IMR-90 (cell line): ENCODE measurements around the gene WASF3. TPM values are rescaled to one million over a fixed set of nuclear protein-coding genes. Genes with fewer than 3 reads are reported as not detected.

Experiments
- ATAC-seq: fragments of 200-7000 bp; cut with Tn5 transposase; 2 replicates; pipeline ENCODE4 v1.9.1; 2020; ENCODE audit warnings: low read depth, mild to moderate bottlenecking, moderate library complexity
- BruUV-seq: library from RNA; stranded (reverse); fragments of 400-500 nt; replicated peaks from 2 replicates; lab custom pipeline; 2021; lab: Mats Ljungman, UMichigan
- CTCF ChIA-PET: fragments of 300-600 bp; formaldehyde crosslinking; extraction: SDS; loops from one replicate; lab custom pipeline; 2021; ENCODE audit warnings: antibody characterized with exemption; lab: Yijun Ruan, JAX
- POLR2A ChIA-PET: fragments of 300-600 bp; sonication (Branson Sonifier 250); formaldehyde crosslinking; loops from one replicate; lab custom pipeline; 2022; ENCODE audit warnings: antibody characterized with exemption; ENCODE audit not compliant: unreplicated experiment; lab: Charles Lee
- DNase-seq: peaks from one replicate; pipeline ENCODE4 v3.0.0; 2013
- H2AFZ ChIP-seq: replicated peaks from 2 replicates; pipeline ENCODE3; 2013; ENCODE audit warnings: low read length, mild to moderate bottlenecking; ENCODE audit not compliant: poor library complexity
- H2AK5ac ChIP-seq: 2 replicates; pipeline ENCODE4 v1.6.1; 2013; ENCODE audit warnings: low read depth, low read length, inconsistent platforms
- H2AK9ac ChIP-seq: replicated peaks from 2 replicates; pipeline ENCODE3; 2013; ENCODE audit warnings: mild to moderate bottlenecking, low read depth, low read length, moderate library complexity; ENCODE audit not compliant: poor library complexity
- H2BK120ac ChIP-seq: 2 replicates; pipeline ENCODE4 v1.6.1; 2013; ENCODE audit warnings: low read depth, low read length, inconsistent platforms
- H2BK15ac ChIP-seq: 3 replicates; pipeline ENCODE4 v1.6.1; 2013; ENCODE audit warnings: low read depth, low read length, inconsistent platforms
- H2BK20ac ChIP-seq: 2 replicates; pipeline ENCODE4 v1.6.1; 2013; ENCODE audit warnings: low read depth, mild to moderate bottlenecking, inconsistent platforms, low read length, moderate library complexity
- H2BK5ac ChIP-seq: 2 replicates; pipeline ENCODE4 v1.6.1; 2013; ENCODE audit warnings: mild to moderate bottlenecking, low read depth, low read length, inconsistent platforms; ENCODE audit not compliant: poor library complexity, severe bottlenecking
- H3K14ac ChIP-seq: replicated peaks from 2 replicates; pipeline ENCODE4 v1.6.1; 2013; ENCODE audit warnings: low read depth, low read length, inconsistent platforms
- H3K18ac ChIP-seq: 2 replicates; pipeline ENCODE4 v1.6.1; 2013; ENCODE audit warnings: low read depth, low read length, control low read depth
- H3K23ac ChIP-seq: 2 replicates; pipeline ENCODE4 v1.6.1; 2013; ENCODE audit warnings: low read depth, low read length, inconsistent platforms
- H3K27ac ChIP-seq: 2 replicates; pipeline ENCODE4 v1.5.1; 2013; ENCODE audit warnings: mild to moderate bottlenecking, control low read depth, low read length; ENCODE audit not compliant: insufficient read depth
- H3K27me3 ChIP-seq: 2 replicates; pipeline ENCODE4 v1.6.1; 2013; ENCODE audit warnings: low read length; ENCODE audit not compliant: control insufficient read depth, insufficient read depth
- H3K36me3 ChIP-seq: 2 replicates; pipeline ENCODE4 v1.6.1; 2013; ENCODE audit warnings: low read length, mixed read lengths; ENCODE audit not compliant: control insufficient read depth, insufficient read depth
- H3K4ac ChIP-seq: 2 replicates; pipeline ENCODE4 v1.6.1; 2013; ENCODE audit warnings: low read depth, low read length, inconsistent platforms
- H3K4me1 ChIP-seq: 2 replicates; pipeline ENCODE4 v1.6.1; 2013; ENCODE audit warnings: low read length, mixed read lengths; ENCODE audit not compliant: control insufficient read depth, insufficient read depth
- H3K4me2 ChIP-seq: 2 replicates; pipeline ENCODE4 v1.6.1; 2013; ENCODE audit warnings: low read depth, mild to moderate bottlenecking, control low read depth, low read length, moderate library complexity
- H3K4me3 ChIP-seq: 2 replicates; pipeline ENCODE4 v1.5.1; 2013; ENCODE audit warnings: low read depth, mild to moderate bottlenecking, control low read depth, low read length, moderate library complexity; ENCODE audit not compliant: insufficient read depth
- H3K56ac ChIP-seq: 2 replicates; pipeline ENCODE4 v1.6.1; 2013; ENCODE audit warnings: low read length, inconsistent platforms; ENCODE audit not compliant: insufficient read depth; ENCODE audit errors: extremely low read depth
- H3K79me1 ChIP-seq, 2 experiments: 2 replicates each; pipeline ENCODE4 v1.6.1; 2013; ENCODE audit warnings: low read length in 2 of 2, inconsistent platforms in 1 of 2, low read depth in 1 of 2
- H3K9ac ChIP-seq: 2 replicates; pipeline ENCODE4 v1.6.1; 2013; ENCODE audit warnings: low read depth, low read length, control low read depth
- H3K9me1 ChIP-seq: 2 replicates; pipeline ENCODE4 v1.6.1; 2013; ENCODE audit warnings: low read length, inconsistent platforms; ENCODE audit not compliant: insufficient read depth
- H3K9me3 ChIP-seq: 2 replicates; pipeline ENCODE4 v1.6.1; 2013; ENCODE audit warnings: low read length; ENCODE audit not compliant: control insufficient read depth, insufficient read depth
- H4K20me1 ChIP-seq: 2 replicates; pipeline ENCODE4 v1.6.1; 2013; ENCODE audit warnings: low read length, inconsistent platforms; ENCODE audit not compliant: insufficient read depth
- H4K5ac ChIP-seq: 2 replicates; pipeline ENCODE4 v1.6.1; 2013; ENCODE audit warnings: mild to moderate bottlenecking, low read depth, low read length, control low read depth
- H4K8ac ChIP-seq, 2 experiments: 2 replicates each; pipeline ENCODE4 v1.6.1; 2013; ENCODE audit warnings: low read depth in 2 of 2, low read length in 2 of 2, control low read depth in 1 of 2, inconsistent platforms in 1 of 2
- H4K91ac ChIP-seq: 2 replicates; pipeline ENCODE4 v1.6.1; 2013; ENCODE audit warnings: low read depth, low read length, inconsistent platforms; ENCODE audit not compliant: insufficient read depth
- BHLHE40 ChIP-seq: fragments of 150-350 bp; IDR thresholded peaks from 2 replicates; pipeline ENCODE4 v1.6.1; 2016; ENCODE audit warnings: mild to moderate bottlenecking, low read depth, low read length
- CEBPB ChIP-seq: IDR thresholded peaks from 2 replicates; pipeline ENCODE4 v1.6.1; 2012; ENCODE audit warnings: low read depth, low read length, improper control_type of control experiment
- CHD1 ChIP-seq: IDR thresholded peaks from 2 replicates; pipeline ENCODE4 v1.6.1; 2012; ENCODE audit warnings: low read depth, low read length, improper control_type of control experiment
- CTCF ChIP-seq: conservative IDR thresholded peaks from 2 replicates; pipeline ENCODE4 v1.5.1; 2012; ENCODE audit warnings: mild to moderate bottlenecking, low read depth, low read length, improper control_type of control experiment
- ELK1 ChIP-seq: fragments of 150-350 bp; IDR thresholded peaks from 2 replicates; pipeline ENCODE4 v1.6.1; 2016; ENCODE audit warnings: low read depth, mild to moderate bottlenecking, low read length, moderate library complexity, borderline replicate concordance
- FOS ChIP-seq: fragments of 150-350 bp; IDR thresholded peaks from 2 replicates; pipeline ENCODE4 v1.6.1; 2016; ENCODE audit warnings: low read depth, low read length
- MAFK ChIP-seq: IDR thresholded peaks from 2 replicates; pipeline ENCODE4 v1.6.1; 2012; ENCODE audit warnings: low read depth, low read length, improper control_type of control experiment
- MAZ ChIP-seq: IDR thresholded peaks from 2 replicates; pipeline ENCODE4 v1.6.1; 2012; ENCODE audit warnings: low read depth, mild to moderate bottlenecking, low read length, improper control_type of control experiment, moderate library complexity, borderline replicate concordance
- MXI1 ChIP-seq: IDR thresholded peaks from 2 replicates; pipeline ENCODE4 v1.6.1; 2012; ENCODE audit warnings: low read depth, mild to moderate bottlenecking, low read length, moderate library complexity, borderline replicate concordance
- NFE2L2 ChIP-seq: fragments of 150-350 bp; IDR thresholded peaks from 2 replicates; pipeline ENCODE4 v1.6.1; 2016; ENCODE audit warnings: low read depth, mild to moderate bottlenecking, low read length
- POLR2A ChIP-seq: IDR thresholded peaks from 2 replicates; pipeline ENCODE4 v1.6.1; 2012; ENCODE audit warnings: mild to moderate bottlenecking, low read depth, low read length
- RAD21 ChIP-seq: IDR thresholded peaks from 2 replicates; pipeline ENCODE4 v1.6.1; 2012; ENCODE audit warnings: low read length, improper control_type of control experiment
- RCOR1 ChIP-seq: IDR thresholded peaks from 2 replicates; pipeline ENCODE4 v1.6.1; 2012; ENCODE audit warnings: mild to moderate bottlenecking, low read length, improper control_type of control experiment; ENCODE audit not compliant: insufficient replicate concordance
- RFX5 ChIP-seq: IDR thresholded peaks from 2 replicates; pipeline ENCODE4 v1.8.0; 2012; ENCODE audit warnings: low read depth, mild to moderate bottlenecking, low read length, moderate library complexity
- SMC3 ChIP-seq: fragments of 150-350 bp; IDR thresholded peaks from 2 replicates; pipeline ENCODE4 v1.6.1; 2016; ENCODE audit warnings: low read depth, mild to moderate bottlenecking, antibody characterized with exemption, low read length, moderate library complexity
- USF2 ChIP-seq: fragments of 150-350 bp; IDR thresholded peaks from 2 replicates; pipeline ENCODE4 v1.6.1; 2017; ENCODE audit warnings: mild to moderate bottlenecking, antibody characterized with exemption, low read length, low read depth
- WGBS, 2 experiments: methylation state at CpG; one replicate each; pipeline versions ENCODE4 v1.1.5 to v1.1.7; 2013; ENCODE audit warnings: missing lambda C conversion rate in 2 of 2; ENCODE audit not compliant: insufficient read length in 1 of 2; ENCODE audit errors: extremely low coverage in 2 of 2; 5-methylcytosine and 5-hydroxymethylcytosine counted together
- dilution Hi-C: fragments of 300-500 bp; cut with HindIII; formaldehyde crosslinking; loops from one replicate; pipeline ENCODE4 v1.14.3; 2018; ENCODE audit warnings: low sequenced_read_pairs; ENCODE audit not compliant: unreplicated experiment
- in situ Hi-C: fragments of 300-500 bp; cut with MboI; formaldehyde crosslinking; loops from 3 replicates; pipeline ENCODE4 v1.14.3; 2019; ENCODE audit warnings: low sequenced_read_pairs, inconsistent platforms, mixed read lengths
- intact Hi-C: fragments of 100-400 bp; cut with micrococcal nuclease; formaldehyde crosslinking; loops from 2 replicates; pipeline ENCODE4 v1.10.0; 2022
- polyA plus RNA-seq, 3 experiments: library from polyadenylated mRNA; depleted of rRNA; stranded (reverse); fragments of >200 nt; gene quantifications; 2 replicates each; pipeline ENCODE4 v1.2.3, GENCODE V29; 2012; ENCODE audit warnings: low replicate concordance in 1 of 3
- total RNA-seq: library from RNA; depleted of rRNA; stranded (reverse); fragments of >200 nt; gene quantifications from 2 replicates; pipeline ENCODE4 v1.2.3, GENCODE V29; 2012

Gene WASF3
- total and polyA plus RNA-seq, 2 of the 4 experiments (the other 2 are of a cell fraction) = 4.3 to 11.4 TPM

GRCh38 chr13:26713341-26713740 is 155.9 kb downstream of the WASF3 start:
- WGBS, 2 experiments = 100% methylated on average over 1 of the region's 1 CpG; no CpG with 5 or more reads in 1 of the 2 experiments
- Histone ChIP-seq H3K9me3 (no peaks in the 10 kb centered on the region), H2AK5ac (no peak overlapping the region), H3K36me3 (no peaks in the 10 kb centered on the region), H4K8ac (no peak overlapping the region), H3K79me1 (no peaks in the 10 kb centered on the region), H3K4ac (no peak overlapping the region), H3K4me3 (no peak overlapping the region), H2AFZ (no peak overlapping the region), H2BK20ac (no peak overlapping the region), H2AK9ac (no peak overlapping the region), H4K91ac (no peak overlapping the region), H2BK5ac (no peak overlapping the region), H4K5ac (no peak overlapping the region), H3K4me1 (no peaks in the 10 kb centered on the region), H3K23ac (no peak overlapping the region), H3K18ac (no peak overlapping the region), H2BK15ac (no peak overlapping the region), H3K14ac (no peak overlapping the region), H3K27me3 (peaks cover 13% of the 10 kb centered on the region), H4K20me1 (no peaks in the 10 kb centered on the region), H3K56ac (no peak overlapping the region), H2BK120ac (no peak overlapping the region), H3K9ac (no peak overlapping the region), H3K27ac (no peak overlapping the region), H3K9me1 (no peaks in the 10 kb centered on the region), H3K4me2 (no peak overlapping the region)
- ATAC-seq (no peak), DNase-seq (no peak)
- no peak for TF ChIP-seq CTCF
- no peak for TF ChIP-seq MAFK
- no peak for TF ChIP-seq RCOR1
- TF ChIP-seq SMC3 = no peak
- TF ChIP-seq NFE2L2 = no peak
- TF ChIP-seq RAD21 = no peak
- TF ChIP-seq POLR2A = no peak
- TF ChIP-seq ELK1 = no peak
- no peak for TF ChIP-seq CHD1
- no peak for TF ChIP-seq FOS
- TF ChIP-seq USF2 = no peak
- no peak for TF ChIP-seq MXI1
- TF ChIP-seq RFX5 = no peak
- no peak for TF ChIP-seq CEBPB
- TF ChIP-seq MAZ = no peak
- TF ChIP-seq BHLHE40 = no peak
- ChIA-PET CTCF (no interaction called here), POLR2A (no interaction called here)
- in situ Hi-C loops = loop anchor here (10.0 kb wide), 1 partner anchor 201 kb away; no protein-coding TSS in a partner anchor
- intact Hi-C loops = no loop called here
- no TSS peak for BruUV-seq
- dilution Hi-C loops = no loop called here
